ENCODE measurements around the gene PDE5A.
"Not testable (repeated sequence)": the region's sequence is repeated elsewhere in the genome, so short reads cannot be mapped to it uniquely, and the experiment has no call there.

Gene PDE5A

DNA sequence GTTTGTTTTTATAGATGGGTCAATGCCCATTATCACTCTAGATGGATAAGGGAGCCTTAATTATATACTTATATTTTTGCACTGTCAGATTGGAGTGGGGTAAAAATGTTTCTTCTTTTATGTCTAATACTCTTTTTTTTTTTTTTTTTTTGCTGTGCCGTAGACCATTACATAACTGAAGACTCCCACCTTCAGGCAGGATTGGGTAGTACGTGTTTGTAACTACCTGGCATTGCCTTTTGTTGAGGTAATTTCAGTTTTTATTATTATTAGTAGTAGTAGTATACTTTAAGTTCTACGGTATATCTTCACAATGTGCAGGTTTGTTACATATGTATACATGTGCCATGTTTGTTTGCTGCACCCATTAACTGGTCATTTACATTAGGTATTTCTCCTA lies 165.9 kb downstream of the PDE5A start:
- H3K27ac ChIP-seq (ENCODE audit: low read depth, low read length); H3K4me1 ChIP-seq (ENCODE audit: control insufficient read depth in 1 of 2, insufficient read depth in 2 of 2, low read length in 2 of 2); H3K9me3 ChIP-seq (ENCODE audit: control insufficient read depth in 1 of 2, low read length in 2 of 2); H3K27me3 ChIP-seq (ENCODE audit: control insufficient read depth in 1 of 2, insufficient read depth in 2 of 2, low read length in 2 of 2); H3K9ac ChIP-seq (ENCODE audit: low read depth in 1 of 2, low read length in 2 of 2); H3K4me3 ChIP-seq (ENCODE audit: low read depth in 1 of 2, low read length in 2 of 2): not testable (repeated sequence)
- H3K36me3 ChIP-seq (ENCODE audit: control insufficient read depth in 1 of 2, insufficient read depth in 2 of 2, low read length in 2 of 2) = peaks cover 0 to 11% of the 10 kb centered on the region in 2 donors

DNA sequence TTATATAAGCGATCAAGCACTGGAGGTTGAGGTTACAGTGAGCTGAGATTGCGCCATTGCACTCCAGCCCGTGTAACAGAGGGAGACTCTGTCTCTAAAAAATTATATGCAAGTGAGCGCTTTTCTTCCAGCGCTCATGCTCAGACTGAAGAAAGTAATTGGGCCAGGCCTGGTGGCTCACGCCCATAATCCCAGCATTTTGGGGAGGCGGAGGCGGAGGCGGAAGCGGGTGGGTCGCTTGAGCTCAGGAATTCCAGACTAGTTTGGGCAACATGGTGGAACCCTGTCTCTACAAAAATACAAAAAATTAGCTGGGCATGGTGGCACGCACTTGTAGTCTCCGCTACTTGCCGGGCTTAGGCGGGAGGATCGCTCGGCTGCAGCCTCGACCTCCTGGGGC lies 172.9 kb downstream of the PDE5A start:
- peak overlapping the region; percentile 22 to 53 for H3K4me3 ChIP-seq (ENCODE audit: low read depth in 1 of 2, low read length in 2 of 2)
- H3K9ac ChIP-seq (ENCODE audit: low read depth in 1 of 2, low read length in 2 of 2); H3K27me3 ChIP-seq (ENCODE audit: control insufficient read depth in 1 of 2, insufficient read depth in 2 of 2, low read length in 2 of 2); H3K9me3 ChIP-seq (ENCODE audit: control insufficient read depth in 1 of 2, low read length in 2 of 2); H3K27ac ChIP-seq (ENCODE audit: low read depth, low read length); H3K4me1 ChIP-seq (ENCODE audit: control insufficient read depth in 1 of 2, insufficient read depth in 2 of 2, low read length in 2 of 2); H3K36me3 ChIP-seq (ENCODE audit: control insufficient read depth in 1 of 2, insufficient read depth in 2 of 2, low read length in 2 of 2): not testable (repeated sequence)

DNA sequence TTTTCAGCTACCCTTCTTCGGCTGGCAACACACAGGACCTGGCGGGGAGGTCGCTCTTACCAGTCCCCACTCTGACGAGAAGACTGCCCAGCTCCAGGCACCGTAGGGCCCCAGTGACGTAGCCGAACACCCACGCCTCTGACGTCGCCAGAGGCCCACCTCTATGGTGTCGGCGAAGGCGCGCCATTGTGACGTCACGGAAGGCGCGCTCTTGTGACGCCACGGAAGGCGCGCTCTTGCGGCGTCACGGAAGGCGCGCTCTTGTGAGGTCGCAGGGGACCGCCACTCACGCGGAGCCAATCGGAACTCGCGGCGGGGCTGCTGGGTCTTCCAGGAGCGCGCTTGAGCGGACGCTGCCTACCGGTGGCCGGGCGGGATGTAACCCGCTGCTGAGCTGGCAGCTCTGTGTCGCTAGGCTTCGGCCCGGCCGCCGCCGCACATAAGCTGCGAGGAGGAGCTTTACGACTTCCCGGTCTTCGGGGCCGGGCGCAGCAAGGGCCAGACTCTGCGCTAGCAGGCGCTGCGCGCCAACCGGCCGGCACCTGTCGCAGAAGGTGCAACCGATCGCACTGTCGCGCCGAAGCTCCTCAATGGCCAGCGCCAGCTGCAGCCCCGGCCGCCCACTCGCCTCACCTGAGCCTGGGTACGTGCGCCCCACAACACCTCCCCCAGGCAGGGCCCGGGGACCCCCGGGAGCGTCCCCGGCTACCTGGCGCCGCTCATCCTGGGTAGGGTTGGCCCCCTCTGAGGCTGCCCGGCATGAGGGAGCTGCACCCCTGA lies 173.9 kb downstream of the PDE5A start:
- H3K4me1 ChIP-seq (ENCODE audit: control insufficient read depth in 1 of 2, insufficient read depth in 2 of 2, low read length in 2 of 2) = not testable (repeated sequence)
- Histone ChIP-seq H3K9ac (ENCODE audit: low read depth in 1 of 2, low read length in 2 of 2) (peak overlapping the region; percentile 69 to 70), H3K4me3 (ENCODE audit: low read depth in 1 of 2, low read length in 2 of 2) (peak overlapping the region; percentile 70 to 79)

DNA sequence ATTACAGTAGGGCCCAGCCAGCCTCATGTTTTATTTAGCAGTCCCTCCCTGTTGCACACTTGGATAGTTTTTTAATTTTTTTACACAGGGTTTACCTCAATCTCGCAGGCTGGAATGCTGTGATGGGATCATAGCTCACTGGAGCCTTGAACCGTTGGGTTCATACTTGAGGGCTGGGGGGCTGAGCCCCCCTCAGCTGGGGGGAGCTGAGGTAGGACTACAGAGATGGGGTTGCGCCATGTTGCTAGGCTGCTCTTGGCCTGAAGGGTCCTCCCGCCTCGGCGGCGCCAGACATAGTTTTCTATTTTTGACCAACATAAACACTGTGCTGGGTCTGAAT lies 174.5 kb downstream of the PDE5A start:
- H3K9me3 ChIP-seq (ENCODE audit: control insufficient read depth in 1 of 2, low read length in 2 of 2); H3K27me3 ChIP-seq (ENCODE audit: control insufficient read depth in 1 of 2, insufficient read depth in 2 of 2, low read length in 2 of 2); H3K4me1 ChIP-seq (ENCODE audit: control insufficient read depth in 1 of 2, insufficient read depth in 2 of 2, low read length in 2 of 2); H3K36me3 ChIP-seq (ENCODE audit: control insufficient read depth in 1 of 2, insufficient read depth in 2 of 2, low read length in 2 of 2): not testable (repeated sequence)
- peak overlapping the region; percentile 88 for H3K27ac ChIP-seq (ENCODE audit: low read depth, low read length)
- peak overlapping the region; percentile 70 to 79 for H3K4me3 ChIP-seq (ENCODE audit: low read depth in 1 of 2, low read length in 2 of 2)
- H3K9ac ChIP-seq (ENCODE audit: low read depth in 1 of 2, low read length in 2 of 2) = peak overlapping the region; percentile 69 to 70

More for the DNA sequence above, 173.9 kb downstream of the PDE5A start:
- not testable (repeated sequence) for H3K9me3 ChIP-seq (ENCODE audit: control insufficient read depth in 1 of 2, low read length in 2 of 2); H3K36me3 ChIP-seq (ENCODE audit: control insufficient read depth in 1 of 2, insufficient read depth in 2 of 2, low read length in 2 of 2); H3K27me3 ChIP-seq (ENCODE audit: control insufficient read depth in 1 of 2, insufficient read depth in 2 of 2, low read length in 2 of 2)
- peak overlapping the region; percentile 88 for H3K27ac ChIP-seq (ENCODE audit: low read depth, low read length)

DNA sequence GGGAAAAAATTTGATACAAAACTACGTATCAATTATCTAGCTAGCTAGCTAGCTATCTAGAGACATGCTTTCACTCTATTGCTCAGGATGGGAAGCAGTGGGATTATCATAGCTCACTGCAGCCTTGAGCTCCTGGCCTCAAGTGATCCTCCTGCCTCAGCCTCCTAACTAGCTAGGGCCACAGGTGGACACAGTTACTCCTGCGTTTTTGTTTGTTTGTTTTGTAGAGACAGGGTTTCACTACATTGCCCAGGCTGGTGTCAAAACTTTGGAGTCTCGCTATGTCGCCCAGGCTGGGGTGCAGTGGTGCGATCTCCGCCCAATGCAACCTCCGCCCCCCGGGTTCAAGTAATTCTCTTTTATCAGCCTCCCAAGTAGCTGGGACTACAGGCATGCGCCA lies 175.3 kb downstream of the PDE5A start:
- not testable (repeated sequence) for H3K27me3 ChIP-seq (ENCODE audit: control insufficient read depth in 1 of 2, insufficient read depth in 2 of 2, low read length in 2 of 2); H3K9ac ChIP-seq (ENCODE audit: low read depth in 1 of 2, low read length in 2 of 2); H3K4me3 ChIP-seq (ENCODE audit: low read depth in 1 of 2, low read length in 2 of 2); H3K36me3 ChIP-seq (ENCODE audit: control insufficient read depth in 1 of 2, insufficient read depth in 2 of 2, low read length in 2 of 2); H3K27ac ChIP-seq (ENCODE audit: low read depth, low read length); H3K9me3 ChIP-seq (ENCODE audit: control insufficient read depth in 1 of 2, low read length in 2 of 2); H3K4me1 ChIP-seq (ENCODE audit: control insufficient read depth in 1 of 2, insufficient read depth in 2 of 2, low read length in 2 of 2)

DNA sequence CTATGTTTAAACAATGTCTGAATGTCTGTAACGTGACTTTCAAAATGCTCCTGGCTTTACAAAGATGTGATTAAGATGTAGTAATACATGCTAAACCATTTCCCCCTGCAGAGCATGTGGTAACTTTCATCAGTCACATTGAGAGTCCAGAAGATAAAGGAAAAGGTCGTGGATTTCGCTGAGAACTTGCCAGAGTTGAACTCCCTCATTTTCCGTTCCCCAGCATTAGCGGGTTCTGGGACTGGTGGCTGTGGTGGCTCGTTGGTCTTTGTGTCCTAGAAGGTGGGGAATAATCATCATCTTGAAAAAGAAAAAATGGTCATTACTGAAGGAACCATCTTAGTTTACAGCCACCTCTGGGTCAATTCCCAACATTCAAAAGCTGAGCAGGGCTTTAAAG lies 178.8 kb downstream of the PDE5A start:
- H3K36me3 ChIP-seq (ENCODE audit: control insufficient read depth in 1 of 2, insufficient read depth in 2 of 2, low read length in 2 of 2); H3K4me1 ChIP-seq (ENCODE audit: control insufficient read depth in 1 of 2, insufficient read depth in 2 of 2, low read length in 2 of 2); H3K9me3 ChIP-seq (ENCODE audit: control insufficient read depth in 1 of 2, low read length in 2 of 2); H3K4me3 ChIP-seq (ENCODE audit: low read depth in 1 of 2, low read length in 2 of 2); H3K9ac ChIP-seq (ENCODE audit: low read depth in 1 of 2, low read length in 2 of 2); H3K27ac ChIP-seq (ENCODE audit: low read depth, low read length); H3K27me3 ChIP-seq (ENCODE audit: control insufficient read depth in 1 of 2, insufficient read depth in 2 of 2, low read length in 2 of 2): not testable (repeated sequence)
